Ishikawa (cell line): ENCODE data around the gene PVR.

ENCODE experiments used
- CEBPB ChIP-seq: IDR thresholded peaks from 2 replicates; pipeline ENCODE4 v1.6.1; 2012
- CREB1 ChIP-seq: IDR thresholded peaks from 2 replicates; pipeline ENCODE4 v1.6.1; 2012; ENCODE audit warnings: low read depth
- EGR1 ChIP-seq: IDR thresholded peaks from 2 replicates; pipeline ENCODE4 v1.6.1; 2012
- EP300 ChIP-seq: IDR thresholded peaks from 2 replicates; pipeline ENCODE4 v1.6.1; 2012; ENCODE audit warnings: borderline replicate concordance
- FOXM1 ChIP-seq: IDR thresholded peaks from 2 replicates; pipeline ENCODE4 v1.6.1; 2012; ENCODE audit warnings: low read depth, borderline replicate concordance
- NFIC ChIP-seq: IDR thresholded peaks from 2 replicates; pipeline ENCODE4 v1.6.1; 2012
- RAD21 ChIP-seq: IDR thresholded peaks from 2 replicates; pipeline ENCODE4 v1.6.1; 2012; ENCODE audit warnings: low read depth
- TAF1 ChIP-seq: IDR thresholded peaks from 2 replicates; pipeline ENCODE4 v1.6.1; 2012; ENCODE audit warnings: low read depth, mild to moderate bottlenecking
- TCF12 ChIP-seq: IDR thresholded peaks from 2 replicates; pipeline ENCODE4 v1.6.1; 2012; ENCODE audit warnings: low read depth
- TEAD4 ChIP-seq: IDR thresholded peaks from 2 replicates; pipeline ENCODE4 v1.6.1; 2012
- YY1 ChIP-seq: IDR thresholded peaks from 2 replicates; pipeline ENCODE4 v1.6.1; 2012; ENCODE audit warnings: low read depth
- ZBTB7A ChIP-seq: IDR thresholded peaks from 2 replicates; pipeline ENCODE4 v1.6.1; 2012; ENCODE audit warnings: low read depth
- TF ChIP-seq, protein P1 (sequence below): IDR thresholded peaks from 2 replicates; pipeline ENCODE4 v1.6.1; 2012; ENCODE audit warnings: low read depth, mild to moderate bottlenecking
- TF ChIP-seq, protein P2 (sequence below): IDR thresholded peaks from 2 replicates; pipeline ENCODE4 v1.6.1; 2012
- TF ChIP-seq, protein P3 (sequence below): IDR thresholded peaks from 2 replicates; pipeline ENCODE4 v1.6.1; 2012

PVR gene

DNA sequence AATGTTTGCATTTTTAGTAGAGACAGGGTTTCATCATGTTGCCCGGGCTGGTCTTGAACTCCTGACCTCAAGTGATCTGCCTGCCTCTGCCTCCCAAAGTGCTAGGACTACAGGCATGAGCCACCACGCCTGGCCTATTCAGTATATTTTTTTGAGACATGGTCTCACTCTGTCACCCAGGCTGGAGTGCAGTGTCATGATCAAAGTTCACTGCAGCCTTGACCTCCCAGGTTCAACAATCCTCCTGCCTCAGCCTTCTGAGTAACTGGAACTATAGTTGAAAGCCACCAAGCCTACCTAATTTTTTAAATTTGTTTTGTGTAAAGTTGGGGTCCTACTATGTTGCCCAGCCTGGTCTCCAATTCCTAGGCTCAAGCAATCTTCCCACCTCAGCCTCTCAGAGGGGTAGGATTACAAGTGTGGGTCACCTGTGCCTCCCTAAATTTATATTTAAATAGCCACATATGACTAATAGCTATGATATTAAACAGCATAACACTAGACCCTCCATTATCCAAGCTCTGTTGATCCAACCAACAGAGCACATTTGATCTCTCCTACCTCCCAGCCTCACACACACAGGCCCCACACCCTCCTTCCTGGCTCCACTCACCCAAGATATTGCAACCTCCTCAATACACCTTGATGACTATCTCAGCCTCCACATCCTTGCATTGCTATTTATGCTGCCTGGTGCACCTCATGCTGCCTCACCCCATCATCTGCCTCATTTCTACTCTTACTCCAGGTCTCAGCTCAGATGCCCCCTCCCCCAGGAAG is 25.5 kb downstream of the PVR start:
- TF ChIP-seq TCF12, result no peak
- TF ChIP-seq, protein P1, sequence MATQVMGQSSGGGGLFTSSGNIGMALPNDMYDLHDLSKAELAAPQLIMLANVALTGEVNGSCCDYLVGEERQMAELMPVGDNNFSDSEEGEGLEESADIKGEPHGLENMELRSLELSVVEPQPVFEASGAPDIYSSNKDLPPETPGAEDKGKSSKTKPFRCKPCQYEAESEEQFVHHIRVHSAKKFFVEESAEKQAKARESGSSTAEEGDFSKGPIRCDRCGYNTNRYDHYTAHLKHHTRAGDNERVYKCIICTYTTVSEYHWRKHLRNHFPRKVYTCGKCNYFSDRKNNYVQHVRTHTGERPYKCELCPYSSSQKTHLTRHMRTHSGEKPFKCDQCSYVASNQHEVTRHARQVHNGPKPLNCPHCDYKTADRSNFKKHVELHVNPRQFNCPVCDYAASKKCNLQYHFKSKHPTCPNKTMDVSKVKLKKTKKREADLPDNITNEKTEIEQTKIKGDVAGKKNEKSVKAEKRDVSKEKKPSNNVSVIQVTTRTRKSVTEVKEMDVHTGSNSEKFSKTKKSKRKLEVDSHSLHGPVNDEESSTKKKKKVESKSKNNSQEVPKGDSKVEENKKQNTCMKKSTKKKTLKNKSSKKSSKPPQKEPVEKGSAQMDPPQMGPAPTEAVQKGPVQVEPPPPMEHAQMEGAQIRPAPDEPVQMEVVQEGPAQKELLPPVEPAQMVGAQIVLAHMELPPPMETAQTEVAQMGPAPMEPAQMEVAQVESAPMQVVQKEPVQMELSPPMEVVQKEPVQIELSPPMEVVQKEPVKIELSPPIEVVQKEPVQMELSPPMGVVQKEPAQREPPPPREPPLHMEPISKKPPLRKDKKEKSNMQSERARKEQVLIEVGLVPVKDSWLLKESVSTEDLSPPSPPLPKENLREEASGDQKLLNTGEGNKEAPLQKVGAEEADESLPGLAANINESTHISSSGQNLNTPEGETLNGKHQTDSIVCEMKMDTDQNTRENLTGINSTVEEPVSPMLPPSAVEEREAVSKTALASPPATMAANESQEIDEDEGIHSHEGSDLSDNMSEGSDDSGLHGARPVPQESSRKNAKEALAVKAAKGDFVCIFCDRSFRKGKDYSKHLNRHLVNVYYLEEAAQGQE, result no peak
- TF ChIP-seq TEAD4, result no peak
- TF ChIP-seq TAF1, result no peak
- TF ChIP-seq YY1, result no peak
- TF ChIP-seq CREB1, result no peak
- TF ChIP-seq NFIC, result no peak
- no peak for TF ChIP-seq ZBTB7A
- TF ChIP-seq CEBPB, result no peak
- no peak for TF ChIP-seq FOXM1
- TF ChIP-seq EP300, result no peak
- TF ChIP-seq RAD21, result no peak

DNA sequence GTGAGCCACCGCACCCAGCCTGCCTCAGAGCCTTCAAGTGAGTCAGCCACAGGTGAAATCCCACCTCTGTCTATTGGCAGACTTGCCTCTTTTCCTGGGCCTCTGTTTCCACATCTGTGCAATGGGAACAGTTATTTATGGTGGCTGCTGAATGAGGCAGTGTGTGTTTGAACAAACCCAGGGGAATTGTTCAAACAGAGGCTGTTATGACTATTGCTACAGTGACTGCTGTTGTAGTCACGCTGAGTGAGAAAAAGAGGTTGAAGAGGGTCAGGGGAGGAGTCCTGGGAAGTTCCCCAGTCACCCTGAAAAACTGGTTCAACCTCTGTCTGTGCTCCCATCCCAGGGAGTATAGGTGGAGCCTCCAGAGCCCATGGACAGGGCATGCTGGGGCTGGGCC is 27.7 kb downstream of the PVR start, which contains the start of gene CEACAM19:
CEACAM19 (plus strand) TSS at position 83 of the 400 bp plus-strand sequence. CDS start 450 bp downstream, outside the sequence.
- TF ChIP-seq EGR1 (no peak), CEBPB (no peak), NFIC (no peak), TAF1 (no peak), TCF12 (no peak), EP300 (no peak), CREB1 (no peak), RAD21 (no peak), ZBTB7A (no peak), YY1 (no peak)
- TF ChIP-seq, protein P2, sequence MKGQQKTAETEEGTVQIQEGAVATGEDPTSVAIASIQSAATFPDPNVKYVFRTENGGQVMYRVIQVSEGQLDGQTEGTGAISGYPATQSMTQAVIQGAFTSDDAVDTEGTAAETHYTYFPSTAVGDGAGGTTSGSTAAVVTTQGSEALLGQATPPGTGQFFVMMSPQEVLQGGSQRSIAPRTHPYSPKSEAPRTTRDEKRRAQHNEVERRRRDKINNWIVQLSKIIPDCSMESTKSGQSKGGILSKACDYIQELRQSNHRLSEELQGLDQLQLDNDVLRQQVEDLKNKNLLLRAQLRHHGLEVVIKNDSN, result no peak
- TF ChIP-seq, protein P1, result no peak
- TF ChIP-seq, protein P3, sequence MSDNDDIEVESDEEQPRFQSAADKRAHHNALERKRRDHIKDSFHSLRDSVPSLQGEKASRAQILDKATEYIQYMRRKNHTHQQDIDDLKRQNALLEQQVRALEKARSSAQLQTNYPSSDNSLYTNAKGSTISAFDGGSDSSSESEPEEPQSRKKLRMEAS, result no peak

DNA sequence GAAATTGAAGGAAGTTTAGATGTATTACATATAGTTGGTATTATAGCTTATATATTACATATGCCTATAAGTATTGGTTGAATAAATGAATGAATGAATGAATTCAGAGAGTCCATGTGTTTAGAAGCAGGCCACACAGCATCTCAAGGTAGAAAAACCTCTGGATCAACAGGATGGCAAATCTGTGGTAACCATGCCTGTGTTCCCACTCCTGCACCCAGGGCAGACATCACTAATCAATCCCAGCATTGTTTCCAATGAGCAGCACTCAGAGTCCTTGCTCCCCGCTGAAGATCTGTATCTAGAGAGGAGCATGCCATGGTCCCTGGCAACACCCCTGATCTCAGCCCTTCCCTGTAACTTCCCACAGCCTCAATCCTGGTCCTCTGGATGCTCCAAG is 28.5 kb downstream of the PVR start:
- TF ChIP-seq, protein P3, result no peak
- TF ChIP-seq, protein P1, result no peak
- TF ChIP-seq CEBPB (no peak), TAF1 (no peak), TCF12 (no peak), YY1 (no peak), FOXM1 (no peak), TEAD4 (no peak), CREB1 (no peak), RAD21 (no peak), NFIC (no peak)
- TF ChIP-seq, protein P2, result no peak

DNA sequence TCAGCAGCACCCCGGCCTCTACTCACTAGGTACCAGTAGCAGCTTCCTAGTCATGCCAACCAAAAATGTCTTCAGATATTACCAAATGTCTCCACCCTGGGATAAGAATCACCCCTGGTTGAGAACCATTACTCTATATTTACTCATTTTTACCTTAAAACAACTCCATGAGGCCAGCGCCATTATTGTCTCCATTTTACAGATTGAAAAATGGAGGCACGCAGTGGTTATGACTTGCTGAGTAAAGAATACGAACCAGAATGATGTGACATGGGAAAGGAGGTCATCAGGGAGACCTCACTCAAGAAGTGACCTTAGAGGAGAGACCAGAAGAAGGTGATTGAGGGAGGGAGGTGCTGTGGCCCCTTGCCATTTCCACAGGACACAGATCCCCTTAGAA is 29.8 kb downstream of the PVR start:
- no peak for TF ChIP-seq CEBPB

DNA sequence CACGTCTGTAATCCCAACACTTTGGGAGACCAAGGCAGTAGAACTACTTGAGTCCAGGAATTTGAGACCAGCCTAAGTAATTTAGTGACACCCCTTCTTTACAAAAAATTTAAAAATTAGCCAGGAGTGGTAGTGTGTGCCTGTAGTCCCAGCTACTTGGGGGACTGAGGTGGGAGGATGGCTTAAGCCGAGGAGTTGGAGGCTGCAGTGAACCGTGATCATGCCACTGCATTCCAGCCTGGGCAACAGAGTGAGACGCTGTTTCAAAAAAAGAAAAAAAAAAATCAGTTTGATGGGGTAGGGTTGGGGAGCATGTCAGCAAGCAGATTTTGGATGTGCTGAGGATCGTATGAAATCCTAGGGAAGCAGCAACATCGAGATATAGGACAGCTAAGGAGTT is 31.8 kb downstream of the PVR start:
- no peak for TF ChIP-seq TAF1
- no peak for TF ChIP-seq FOXM1
- no peak for TF ChIP-seq CEBPB
- TF ChIP-seq, protein P3, result no peak
- TF ChIP-seq TEAD4, result no peak
- TF ChIP-seq ZBTB7A, result no peak
- no peak for TF ChIP-seq YY1
- TF ChIP-seq, protein P1, result no peak
- TF ChIP-seq TCF12, result no peak
- TF ChIP-seq RAD21, result no peak
- TF ChIP-seq, protein P2, result no peak
- no peak for TF ChIP-seq NFIC
- no peak for TF ChIP-seq CREB1
- TF ChIP-seq EGR1, result no peak
- no peak for TF ChIP-seq EP300
